Measurements from ENCODE around the gene LAMA4.

The LAMA4 gene

GRCh38 chr6:112085286-112086065, 168.9 kb downstream of the LAMA4 start:
- Histone ChIP-seq H3K4me1 (ENCODE audit: control insufficient read depth, insufficient read depth, low read length) (peaks cover 9% of the 10 kb centered on the region; the same call in 1 of the 2 replicates), H3K36me3 (ENCODE audit: control insufficient read depth, insufficient read depth, low read length) (peaks cover 25% of the 10 kb centered on the region), H3K4me3 (ENCODE audit: low read depth, low read length) (no peak overlapping the region), H3K27me3 (ENCODE audit: control insufficient read depth, insufficient read depth, low read length) (no peaks in the 10 kb centered on the region), H3K9me3 (ENCODE audit: control insufficient read depth, insufficient read depth, low read length) (no peaks in the 10 kb centered on the region), H3K9ac (ENCODE audit: low read depth, low read length) (no peak overlapping the region), H3K27ac (ENCODE audit: low read depth, low read length) (no peak overlapping the region)

GRCh38 chr6:112081569-112081968, 172.8 kb downstream of the LAMA4 start:
- H3K9me3 ChIP-seq (ENCODE audit: control insufficient read depth, insufficient read depth, low read length), result no peaks in the 10 kb centered on the region
- H3K27me3 ChIP-seq (ENCODE audit: control insufficient read depth, insufficient read depth, low read length), result no peaks in the 10 kb centered on the region
- H3K9ac ChIP-seq (ENCODE audit: low read depth, low read length), result no peak overlapping the region
- 0 out of 2 replicates have a peak, but pooled peaks cover 6% of the 10 kb centered on the region for H3K4me1 ChIP-seq (ENCODE audit: control insufficient read depth, insufficient read depth, low read length)
- no peak overlapping the region for H3K27ac ChIP-seq (ENCODE audit: low read depth, low read length)
- peaks cover 61% of the 10 kb centered on the region for H3K36me3 ChIP-seq (ENCODE audit: control insufficient read depth, insufficient read depth, low read length)
- no peak overlapping the region for H3K4me3 ChIP-seq (ENCODE audit: low read depth, low read length)

- no peaks in the 10 kb centered on the region for H3K9me3 ChIP-seq (ENCODE audit: control insufficient read depth, insufficient read depth, low read length)
- no peak overlapping the region for H3K9ac ChIP-seq (ENCODE audit: low read depth, low read length)
- H3K36me3 ChIP-seq (ENCODE audit: control insufficient read depth, insufficient read depth, low read length), result peaks cover 16% of the 10 kb centered on the region
- no peak overlapping the region for H3K27ac ChIP-seq (ENCODE audit: low read depth, low read length)
- no peak overlapping the region for H3K4me3 ChIP-seq (ENCODE audit: low read depth, low read length)
- no peaks in the 10 kb centered on the region for H3K27me3 ChIP-seq (ENCODE audit: control insufficient read depth, insufficient read depth, low read length)
- no peaks in the 10 kb centered on the region for H3K4me1 ChIP-seq (ENCODE audit: control insufficient read depth, insufficient read depth, low read length)
Measured at GRCh38 chr6:112066606-112067005, 187.8 kb downstream of the LAMA4 start.

GRCh38 chr6:112065426-112065986, 188.9 kb downstream of the LAMA4 start:
- Histone ChIP-seq H3K9me3 (ENCODE audit: control insufficient read depth, insufficient read depth, low read length) (no peaks in the 10 kb centered on the region), H3K36me3 (ENCODE audit: control insufficient read depth, insufficient read depth, low read length) (peaks cover 5% of the 10 kb centered on the region; the same call in 1 of the 2 replicates), H3K27ac (ENCODE audit: low read depth, low read length) (no peak overlapping the region), H3K27me3 (ENCODE audit: control insufficient read depth, insufficient read depth, low read length) (no peaks in the 10 kb centered on the region), H3K4me1 (ENCODE audit: control insufficient read depth, insufficient read depth, low read length) (no peaks in the 10 kb centered on the region), H3K4me3 (ENCODE audit: low read depth, low read length) (no peak overlapping the region), H3K9ac (ENCODE audit: low read depth, low read length) (no peak overlapping the region)

- H3K27me3 ChIP-seq (ENCODE audit: control insufficient read depth, insufficient read depth, low read length), result no peaks in the 10 kb centered on the region
- H3K9me3 ChIP-seq (ENCODE audit: control insufficient read depth, insufficient read depth, low read length), result no peaks in the 10 kb centered on the region
- H3K9ac ChIP-seq (ENCODE audit: low read depth, low read length), result no peak overlapping the region
- H3K27ac ChIP-seq (ENCODE audit: low read depth, low read length), result no peak overlapping the region
- H3K4me1 ChIP-seq (ENCODE audit: control insufficient read depth, insufficient read depth, low read length), result no peaks in the 10 kb centered on the region
- H3K36me3 ChIP-seq (ENCODE audit: control insufficient read depth, insufficient read depth, low read length), result no peaks in the 10 kb centered on the region
- no peak overlapping the region for H3K4me3 ChIP-seq (ENCODE audit: low read depth, low read length)
Measured at GRCh38 chr6:112062966-112063365, 191.4 kb downstream of the LAMA4 start.

- Histone ChIP-seq H3K27ac (ENCODE audit: low read depth, low read length) (no peak overlapping the region), H3K9ac (ENCODE audit: low read depth, low read length) (no peak overlapping the region), H3K4me1 (ENCODE audit: control insufficient read depth, insufficient read depth, low read length) (no peaks in the 10 kb centered on the region), H3K4me3 (ENCODE audit: low read depth, low read length) (no peak overlapping the region), H3K36me3 (ENCODE audit: control insufficient read depth, insufficient read depth, low read length) (no peaks in the 10 kb centered on the region), H3K9me3 (ENCODE audit: control insufficient read depth, insufficient read depth, low read length) (no peaks in the 10 kb centered on the region), H3K27me3 (ENCODE audit: control insufficient read depth, insufficient read depth, low read length) (no peaks in the 10 kb centered on the region)
Measured at GRCh38 chr6:112061605-112062004, 192.8 kb downstream of the LAMA4 start.

All from HUES48 (cell line).